HG03575 (cell line): Measurements from ENCODE around the gene TRPV4.

Source experiments
- ATAC-seq: cut with Tn5 transposase; IDR thresholded peaks from one replicate; pipeline ENCODE4 v1.9.1; 2021; ENCODE audit not compliant: unreplicated experiment, insufficient number of reproducible peaks, low FRiP score; ENCODE audit errors: extremely low read depth

The TRPV4 gene

DNA sequence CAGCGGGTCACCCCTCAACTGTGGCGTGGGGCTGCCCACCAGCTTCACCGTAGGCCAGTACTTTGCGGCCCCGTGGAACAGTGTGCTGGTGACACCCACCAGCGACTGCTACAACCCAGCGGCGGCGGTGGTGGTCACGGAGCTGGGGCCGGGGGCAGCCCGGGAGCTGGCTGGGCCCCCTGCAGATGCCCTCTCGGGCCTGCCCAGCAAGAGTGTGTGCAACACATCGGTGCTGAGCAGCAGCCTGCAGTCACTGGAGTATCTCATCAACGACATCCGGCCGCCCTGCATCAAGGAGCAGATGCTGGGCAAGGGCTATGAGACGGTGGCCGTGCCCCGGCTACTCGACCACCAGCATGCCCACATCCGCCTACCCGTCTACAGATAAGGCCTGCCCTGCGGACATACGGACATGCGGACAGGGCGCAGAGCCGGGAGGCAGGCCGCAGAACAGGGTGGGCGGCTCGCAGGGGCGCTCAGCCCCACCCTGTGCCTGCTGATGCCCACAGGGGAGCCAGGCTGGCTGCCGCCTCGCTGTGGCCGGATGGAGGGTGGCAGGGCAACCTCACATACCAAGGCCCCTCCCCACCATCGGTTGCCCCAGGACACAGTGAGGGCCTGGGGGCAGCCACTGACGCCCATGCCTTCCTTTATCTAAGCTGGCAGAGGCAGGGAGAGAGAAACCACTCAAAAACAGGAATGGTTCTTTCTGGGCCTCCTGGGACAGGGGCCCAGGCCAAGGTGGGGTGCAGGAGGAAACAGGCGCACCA lies 64.1 kb downstream of the TRPV4 start:
- ATAC-seq: no peak

DNA sequence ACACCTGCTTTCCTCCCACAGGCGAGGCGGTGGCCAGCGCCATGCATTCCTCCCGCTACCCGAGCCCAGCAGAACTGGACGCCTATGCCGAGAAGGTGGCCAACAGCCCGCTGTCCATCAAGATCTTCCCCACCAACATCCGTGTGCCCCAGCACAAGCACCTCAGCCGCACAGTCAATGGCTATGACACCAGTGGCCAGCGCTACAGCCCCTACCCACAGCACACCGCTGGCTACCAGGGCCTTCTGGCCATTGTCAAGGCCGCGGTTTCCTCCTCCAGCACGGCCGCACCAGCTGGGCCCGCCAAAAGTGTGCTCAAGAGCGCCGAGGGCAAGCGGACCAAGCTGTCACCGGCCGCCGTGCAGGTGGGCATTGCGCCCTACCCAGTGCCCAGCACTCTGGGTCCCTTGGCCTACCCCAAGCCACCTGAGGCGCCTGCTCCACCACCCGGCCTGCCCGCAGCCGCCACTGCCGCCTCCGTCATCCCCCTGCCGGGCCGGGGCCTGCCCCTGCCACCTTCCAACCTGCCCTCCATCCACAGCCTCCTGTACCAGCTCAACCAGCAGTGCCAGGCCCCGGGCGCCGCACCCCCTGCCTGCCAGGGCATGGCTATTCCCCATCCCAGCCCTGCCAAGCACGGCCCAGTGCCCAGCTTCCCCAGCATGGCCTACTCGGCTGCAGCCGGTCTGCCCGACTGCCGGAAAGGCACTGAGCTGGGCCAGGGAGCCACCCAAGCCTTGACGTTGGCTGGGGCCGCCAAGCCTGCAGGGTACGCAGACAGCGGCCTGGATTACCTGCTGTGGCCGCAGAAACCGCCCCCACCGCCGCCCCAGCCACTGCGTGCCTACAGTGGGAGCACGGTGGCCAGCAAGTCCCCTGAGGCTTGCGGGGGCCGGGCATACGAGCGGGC lies 65.0 kb downstream of the TRPV4 start:
- ATAC-seq: no peak

DNA sequence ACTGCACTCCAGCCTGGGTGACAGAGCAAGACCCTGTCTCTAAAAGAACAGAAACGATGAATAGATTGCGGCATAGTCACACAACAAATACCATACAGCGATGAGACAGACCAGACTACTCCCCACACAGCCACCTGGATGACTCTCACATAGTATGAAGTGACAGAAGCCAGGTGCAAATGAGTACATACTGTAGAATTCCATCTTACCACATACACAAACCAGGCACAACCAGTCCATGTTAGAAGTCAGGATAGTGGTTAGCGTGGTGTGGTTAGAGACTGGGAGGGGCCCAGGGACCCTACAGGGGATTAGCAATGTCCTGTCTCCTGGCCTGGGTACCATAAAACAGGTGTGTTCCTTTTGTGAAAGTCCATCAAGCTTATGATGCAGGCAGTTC lies 65.7 kb downstream of the TRPV4 start:
- ATAC-seq: no peak

DNA sequence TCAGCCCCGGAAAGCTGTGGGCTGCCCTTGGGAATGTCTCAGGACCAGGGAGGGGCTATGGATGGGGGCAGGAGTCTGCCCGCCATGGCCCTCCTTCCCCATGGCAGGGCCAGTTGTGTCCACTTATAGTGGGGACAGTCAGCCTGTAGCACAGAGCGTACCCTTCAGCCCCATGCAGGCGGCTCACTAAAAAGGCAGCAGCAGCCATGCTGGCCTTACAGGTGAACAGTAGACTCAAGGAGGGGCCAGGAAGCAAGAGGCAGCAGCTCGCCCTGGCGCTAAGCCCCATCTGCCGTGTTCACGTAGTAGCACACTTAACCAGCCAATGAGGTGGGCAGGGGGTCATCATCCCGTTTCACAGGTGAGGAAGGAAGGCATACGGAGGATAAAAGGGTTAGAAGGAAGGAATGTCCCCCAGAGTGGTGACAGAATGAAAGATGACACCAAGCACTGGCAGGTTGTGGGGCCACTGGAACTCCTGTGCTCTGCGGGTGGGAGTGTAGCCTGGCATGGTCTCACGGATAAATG lies 66.9 kb downstream of the TRPV4 start:
- ATAC-seq: no peak

DNA sequence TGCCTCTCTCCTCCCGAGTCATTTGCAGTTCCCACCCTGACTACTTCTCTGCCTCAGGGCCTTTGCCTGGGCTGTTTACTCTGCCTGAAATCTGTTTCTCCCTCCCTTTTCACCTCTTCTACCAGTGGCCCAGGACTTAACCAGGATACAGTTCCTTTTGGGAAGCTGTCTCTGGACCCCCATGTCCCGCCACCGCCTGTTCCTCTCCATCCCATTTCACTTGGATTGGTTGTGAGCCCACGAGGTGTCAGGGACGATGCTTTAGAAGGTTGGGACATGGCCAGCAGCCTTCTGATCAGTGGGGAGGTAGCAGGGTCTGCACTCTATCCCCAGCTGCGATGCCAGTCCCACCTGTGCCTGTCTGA lies 67.8 kb downstream of the TRPV4 start:
- ATAC-seq: no peak

DNA sequence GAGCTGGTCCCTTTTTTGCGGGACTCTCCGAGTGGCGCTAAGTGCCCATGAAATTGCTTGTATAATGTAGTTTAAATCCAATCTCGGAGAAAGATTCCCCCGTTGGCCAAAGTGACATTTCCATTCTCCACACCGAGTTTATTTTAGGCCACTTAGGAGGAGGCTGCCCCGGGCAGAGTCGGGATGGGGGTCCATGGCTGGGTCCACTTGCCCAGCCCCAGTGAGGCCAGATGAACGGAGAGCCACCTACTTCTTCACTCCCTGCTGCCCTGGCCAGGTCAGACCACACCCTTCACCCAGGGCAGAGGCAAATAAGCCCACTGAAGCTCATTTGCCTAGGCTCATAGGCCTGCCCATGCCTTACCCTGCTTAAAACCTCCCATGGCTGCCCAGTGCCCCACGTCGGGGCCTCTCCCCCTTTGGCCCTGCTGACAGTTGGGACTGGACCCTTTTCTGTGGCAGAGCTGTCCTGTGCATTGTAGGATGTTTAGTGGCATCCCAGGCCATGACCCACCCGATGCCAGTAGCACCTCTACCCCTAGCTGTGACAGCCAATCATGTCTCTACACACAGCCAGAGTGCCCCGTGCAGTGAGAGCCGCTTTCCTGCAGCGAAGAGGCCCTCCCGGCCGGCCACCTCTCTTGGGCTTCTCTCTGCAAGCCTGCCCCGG lies 68.3 kb downstream of the TRPV4 start:
- ATAC-seq: no peak

DNA sequence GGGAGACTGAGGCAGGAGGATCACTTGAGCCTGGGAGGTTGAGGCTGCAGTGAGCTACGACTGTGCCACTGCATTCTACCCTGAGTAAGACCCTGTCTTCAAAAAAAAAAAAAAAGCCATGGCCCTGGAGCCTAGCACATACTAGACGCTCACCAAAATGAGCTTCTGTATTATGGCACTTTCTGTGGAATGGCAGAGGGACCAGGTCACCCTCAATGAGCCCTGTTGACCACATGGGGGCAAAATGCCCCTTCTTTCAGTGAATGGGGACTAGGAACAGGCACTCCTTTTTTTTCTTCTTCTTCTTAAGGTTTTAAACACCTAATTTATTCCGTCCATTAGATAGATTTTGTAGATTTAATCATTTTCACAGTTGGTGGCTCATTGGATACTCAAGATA lies 69.1 kb downstream of the TRPV4 start:
- ATAC-seq: no peak

DNA sequence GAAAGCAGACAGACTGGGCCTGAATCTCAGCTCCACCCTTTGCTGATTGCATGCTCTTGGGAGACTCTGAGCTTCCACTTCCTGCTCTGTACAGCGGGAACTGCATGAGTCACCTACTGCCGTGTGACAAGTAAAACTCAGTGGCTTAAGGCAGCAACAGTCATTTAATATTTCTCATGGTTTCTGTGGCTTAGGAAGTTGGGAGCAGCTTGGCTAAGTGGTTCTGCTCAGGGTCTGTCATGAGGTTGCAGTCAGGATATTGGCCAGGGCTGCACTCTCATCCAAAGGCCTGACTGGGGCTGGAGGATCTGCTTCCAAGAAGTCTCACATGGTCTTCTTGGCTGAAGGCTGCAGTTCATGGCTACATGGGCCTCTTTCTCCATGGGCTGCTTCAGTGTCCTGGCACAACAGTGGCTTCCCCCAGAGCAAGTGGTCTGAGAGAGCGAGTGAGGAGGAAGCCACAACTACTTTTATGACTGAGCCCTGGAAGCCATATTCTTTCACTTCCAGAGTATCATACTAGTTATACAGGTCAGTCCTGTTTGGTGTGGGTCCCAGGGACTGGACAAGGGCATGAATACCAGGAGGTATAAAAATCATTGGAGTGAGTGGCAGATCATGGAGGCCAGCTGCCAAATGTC lies 69.9 kb downstream of the TRPV4 start:
- ATAC-seq: no peak

DNA sequence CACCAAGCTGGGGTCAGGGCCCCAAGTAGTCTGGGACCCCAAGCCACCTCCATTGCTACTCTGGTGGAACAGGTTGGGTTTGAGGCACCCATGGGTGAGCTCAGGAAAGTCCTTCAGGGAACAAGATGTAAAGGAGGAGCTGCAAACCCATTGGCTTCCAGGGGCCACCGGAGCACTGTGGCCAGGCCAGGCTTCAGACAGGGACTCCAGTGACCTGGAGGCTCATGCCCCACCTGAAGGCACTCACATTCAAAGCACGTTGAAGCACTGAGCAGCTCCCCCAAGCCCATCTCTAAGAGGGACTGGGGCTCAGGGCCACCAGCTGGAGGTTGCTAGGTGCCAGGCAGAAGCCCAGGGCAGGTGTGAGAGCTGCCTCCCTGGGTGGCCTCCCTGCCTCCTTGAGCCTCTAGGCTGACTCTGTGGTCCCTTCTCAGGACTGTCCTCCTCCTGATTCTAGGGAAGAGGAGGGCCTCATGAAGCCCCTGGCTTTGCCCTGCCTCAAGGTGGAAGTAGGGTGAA lies 70.5 kb downstream of the TRPV4 start:
- ATAC-seq: no peak

DNA sequence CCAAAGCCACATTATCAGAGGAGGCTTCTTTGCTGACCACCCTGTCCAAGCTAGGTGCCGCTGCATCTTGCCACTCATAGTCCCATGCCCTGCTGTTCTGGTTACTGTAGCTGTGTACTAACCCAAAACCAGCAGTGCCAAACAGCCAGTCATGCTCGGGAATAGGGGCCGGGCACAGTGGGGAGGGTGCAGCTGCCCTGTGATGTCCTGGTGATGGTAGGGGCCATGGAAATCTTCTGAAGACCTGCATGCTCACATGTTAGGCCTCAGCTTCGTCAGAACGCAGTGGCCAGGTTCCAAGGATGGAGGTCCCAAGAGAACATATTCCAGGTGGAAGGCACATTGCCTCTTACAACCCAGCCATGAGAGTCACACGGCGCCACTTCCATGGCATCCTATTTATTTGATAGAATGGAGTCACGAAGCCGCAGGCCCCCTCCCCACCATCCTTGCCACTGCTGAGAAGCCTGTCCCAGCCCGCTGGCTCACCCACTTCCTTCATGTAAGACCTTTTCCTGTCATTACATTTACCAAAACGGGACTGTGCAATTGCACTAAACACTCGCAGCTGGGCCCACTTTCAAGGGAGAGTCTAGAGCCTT lies 71.0 kb downstream of the TRPV4 start:
- ATAC-seq: no peak

DNA sequence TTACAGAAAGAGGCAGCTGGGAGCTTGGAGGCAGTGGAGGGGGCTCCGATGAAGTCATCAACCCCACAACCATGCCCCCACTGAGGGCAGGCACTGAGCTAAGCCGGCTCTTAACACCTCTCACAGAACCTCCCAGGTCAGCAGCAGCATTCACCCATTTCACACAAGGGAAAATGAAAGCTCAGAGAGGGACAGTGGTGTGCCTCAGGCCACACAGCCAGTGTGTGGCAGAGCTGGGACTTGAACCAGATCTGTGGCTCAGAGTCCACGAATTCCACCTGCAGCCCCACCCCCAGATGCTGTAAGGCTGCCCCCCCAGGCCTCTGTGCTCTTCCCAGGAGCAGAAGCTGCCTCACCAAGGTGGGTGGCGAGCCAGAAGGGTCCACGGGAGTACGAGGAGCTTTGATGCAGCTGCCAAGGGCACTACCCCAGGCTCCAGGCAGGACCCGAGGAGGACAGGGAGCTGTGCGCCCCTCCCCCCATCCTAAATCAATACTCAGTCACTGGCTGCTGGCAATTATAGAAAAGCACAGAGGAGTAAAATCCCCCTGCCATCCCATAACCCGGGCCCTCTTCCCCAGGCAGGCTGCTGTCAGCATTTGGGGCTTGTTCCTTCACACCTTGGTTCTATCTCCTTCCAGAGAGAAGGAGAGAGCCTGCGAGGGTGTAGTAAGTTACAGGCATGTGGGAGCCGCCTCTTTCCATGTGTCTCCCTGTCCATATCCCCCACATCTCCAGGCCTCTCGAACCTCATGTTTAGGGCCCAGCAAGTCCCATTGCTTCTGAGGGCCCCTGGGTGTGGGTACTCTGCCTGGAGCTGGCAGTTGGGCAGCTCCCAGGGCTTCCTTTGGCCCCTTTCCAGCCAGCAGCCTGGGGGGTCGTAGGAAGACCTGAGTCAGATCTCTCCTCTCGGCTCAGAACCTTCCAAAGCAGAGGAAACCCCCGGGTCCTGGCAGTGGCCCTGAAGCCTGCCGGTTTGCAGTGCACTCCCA lies 72.0 kb downstream of the TRPV4 start:
- no peak for ATAC-seq

DNA sequence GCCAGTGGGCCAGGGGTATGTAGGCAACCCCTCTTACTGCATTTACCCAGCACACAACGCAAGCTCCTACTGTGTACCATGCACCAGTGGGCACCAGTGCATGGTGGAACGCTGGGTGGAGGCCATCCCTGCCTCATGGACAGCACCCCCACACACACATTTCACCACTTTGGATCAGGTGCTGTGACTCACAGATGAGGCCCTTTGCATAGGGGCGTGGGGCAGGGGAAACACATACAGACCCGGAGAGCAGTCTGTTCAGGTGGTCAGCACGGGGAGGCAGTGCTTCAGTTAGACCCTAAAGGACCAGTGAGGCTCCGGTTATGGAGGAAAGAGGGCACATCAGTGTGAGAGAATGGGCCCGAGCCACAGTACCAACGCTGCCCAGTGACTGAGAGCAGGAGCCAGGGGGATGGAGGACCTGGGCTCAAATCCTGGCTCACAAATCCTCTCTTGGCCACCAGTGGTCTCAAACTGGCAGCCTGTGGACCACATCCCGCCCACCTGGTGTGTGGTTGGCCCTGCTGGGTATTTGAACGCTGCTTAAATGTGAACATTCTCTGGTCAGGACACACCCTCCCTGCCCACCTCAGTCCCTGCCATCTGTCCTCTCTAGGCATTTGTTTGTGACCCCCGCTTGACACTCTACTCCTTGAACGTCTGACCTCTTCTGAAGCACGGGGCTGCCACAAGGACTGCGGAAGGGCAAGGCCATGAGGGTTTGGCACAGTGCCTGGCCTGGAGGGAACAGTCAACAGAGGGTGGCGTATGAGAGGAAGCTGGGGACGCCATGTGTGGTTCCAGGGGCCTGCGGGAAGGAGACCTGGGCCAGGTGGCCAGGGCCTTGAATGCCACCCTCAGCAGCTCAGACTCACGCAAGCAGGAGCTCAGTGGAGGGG lies 72.9 kb downstream of the TRPV4 start:
- no peak for ATAC-seq

DNA sequence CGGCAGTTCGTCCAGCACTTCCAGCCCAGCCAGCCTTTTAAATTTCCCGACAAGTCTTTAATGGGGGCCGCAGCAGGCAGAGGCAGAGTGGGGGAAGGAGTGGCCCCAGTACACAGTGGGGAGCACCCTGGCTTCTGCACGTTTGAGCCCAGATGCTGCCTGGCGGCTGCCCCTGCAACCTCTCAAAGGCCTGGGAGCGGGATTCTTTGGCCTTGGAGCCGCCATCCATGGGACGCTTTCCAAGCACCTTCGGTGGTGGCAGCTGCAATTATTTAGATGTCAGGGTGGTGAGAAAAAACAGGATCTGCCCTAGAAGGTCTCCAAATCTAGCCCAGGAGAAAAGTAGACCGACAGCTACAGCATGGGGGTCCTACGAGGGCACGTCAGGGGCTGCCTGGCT lies 73.6 kb downstream of the TRPV4 start:
- ATAC-seq: no peak

DNA sequence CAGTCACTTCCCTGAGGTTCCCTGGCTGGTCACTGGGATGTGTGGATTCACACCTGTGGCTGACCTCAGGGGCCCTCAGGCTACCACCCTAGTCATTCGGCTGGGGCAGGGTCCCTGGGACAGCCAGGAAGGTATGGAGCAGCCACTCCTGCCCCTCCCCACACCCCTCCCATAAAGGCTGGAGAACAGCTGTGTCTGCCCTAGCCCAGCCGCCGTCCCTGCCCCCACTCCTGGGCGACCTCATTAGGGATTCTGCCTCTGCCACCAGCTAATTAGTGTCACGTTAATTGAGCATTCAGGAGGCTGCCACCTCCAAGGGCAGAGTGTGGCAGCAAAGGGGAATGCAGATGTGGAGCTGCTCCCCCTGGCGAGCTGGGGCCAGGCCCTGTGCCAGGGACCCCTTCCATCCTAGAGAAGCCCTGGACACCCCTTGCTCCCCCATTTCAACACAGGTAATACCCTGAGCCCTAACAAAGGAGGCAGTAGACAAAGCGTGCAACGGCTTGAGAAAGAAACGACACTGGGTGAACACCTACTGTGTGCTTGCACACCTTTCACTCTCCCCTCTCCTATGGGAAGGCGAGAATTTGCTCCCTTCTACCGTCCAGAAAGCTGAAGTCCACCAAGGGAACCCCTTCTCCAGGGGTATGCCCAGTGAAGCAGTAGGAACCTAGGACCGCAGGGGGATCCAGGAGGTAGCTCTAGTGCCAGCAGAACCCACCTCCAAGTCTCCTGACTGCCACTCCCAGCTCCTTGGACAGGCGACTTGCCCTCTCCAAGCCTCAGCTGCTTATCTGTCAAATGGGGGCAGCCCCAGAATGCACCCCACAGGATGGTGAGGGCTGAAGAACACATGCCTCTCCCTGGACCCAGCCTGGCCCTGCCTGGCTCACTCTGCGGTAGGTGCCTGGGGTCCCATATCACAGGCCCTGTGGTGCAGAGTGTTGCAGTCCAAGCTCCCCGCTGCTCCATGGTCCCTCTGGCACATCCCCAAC lies 74.5 kb downstream of the TRPV4 start:
- ATAC-seq: no peak

DNA sequence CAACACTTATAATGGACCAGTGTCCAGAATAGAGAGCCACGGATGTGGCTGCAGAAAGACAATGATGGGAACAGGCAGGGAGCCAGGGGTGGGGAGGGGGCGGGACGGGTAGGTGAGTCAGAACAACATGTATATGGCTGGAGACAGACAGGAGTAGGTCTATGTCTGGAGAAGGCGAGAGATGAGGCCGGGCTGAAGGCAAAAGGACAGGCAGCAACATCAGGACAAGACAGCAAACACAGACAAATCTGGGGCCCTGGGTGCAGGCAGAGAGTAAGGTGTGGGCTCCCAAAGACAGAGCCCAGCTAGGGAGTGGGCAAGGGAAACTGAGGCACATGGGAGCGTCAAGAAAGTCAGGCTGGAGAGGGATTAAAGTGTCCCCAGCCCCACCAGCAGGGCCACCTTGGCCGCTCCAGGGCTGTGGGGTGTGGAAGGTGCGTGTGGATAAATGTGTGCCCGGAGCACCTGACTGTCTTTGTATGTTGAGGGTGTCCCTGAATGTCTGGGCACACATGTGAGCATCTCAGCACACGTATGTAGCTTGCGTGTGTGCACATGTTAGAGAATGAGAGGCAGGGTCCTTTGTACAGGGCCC lies 75.4 kb downstream of the TRPV4 start:
- no peak for ATAC-seq
